ENCODE results near the gene CDC42BPB.

- TF ChIP-seq, protein P1, sequence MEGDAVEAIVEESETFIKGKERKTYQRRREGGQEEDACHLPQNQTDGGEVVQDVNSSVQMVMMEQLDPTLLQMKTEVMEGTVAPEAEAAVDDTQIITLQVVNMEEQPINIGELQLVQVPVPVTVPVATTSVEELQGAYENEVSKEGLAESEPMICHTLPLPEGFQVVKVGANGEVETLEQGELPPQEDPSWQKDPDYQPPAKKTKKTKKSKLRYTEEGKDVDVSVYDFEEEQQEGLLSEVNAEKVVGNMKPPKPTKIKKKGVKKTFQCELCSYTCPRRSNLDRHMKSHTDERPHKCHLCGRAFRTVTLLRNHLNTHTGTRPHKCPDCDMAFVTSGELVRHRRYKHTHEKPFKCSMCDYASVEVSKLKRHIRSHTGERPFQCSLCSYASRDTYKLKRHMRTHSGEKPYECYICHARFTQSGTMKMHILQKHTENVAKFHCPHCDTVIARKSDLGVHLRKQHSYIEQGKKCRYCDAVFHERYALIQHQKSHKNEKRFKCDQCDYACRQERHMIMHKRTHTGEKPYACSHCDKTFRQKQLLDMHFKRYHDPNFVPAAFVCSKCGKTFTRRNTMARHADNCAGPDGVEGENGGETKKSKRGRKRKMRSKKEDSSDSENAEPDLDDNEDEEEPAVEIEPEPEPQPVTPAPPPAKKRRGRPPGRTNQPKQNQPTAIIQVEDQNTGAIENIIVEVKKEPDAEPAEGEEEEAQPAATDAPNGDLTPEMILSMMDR (IDR thresholded peaks at IDR 0.05), result no peak
- TF ChIP-seq POLR2A (IDR thresholded peaks at IDR 0.05), result no peak
Measured at GRCh38 chr14:102991376-102991775, 66.0 kb downstream of the CDC42BPB start.
